GM19043 (cell line): ENCODE results near the gene HS3ST6.
"Not testable (repeated sequence)": the region's sequence is repeated elsewhere in the genome, so short reads cannot be mapped to it uniquely, and the experiment has no call there.

Source experiments
- ATAC-seq: cut with Tn5 transposase; IDR thresholded peaks from one replicate; pipeline ENCODE4 v1.9.1; 2021; ENCODE audit warnings: low read depth; ENCODE audit not compliant: unreplicated experiment

The HS3ST6 gene

DNA sequence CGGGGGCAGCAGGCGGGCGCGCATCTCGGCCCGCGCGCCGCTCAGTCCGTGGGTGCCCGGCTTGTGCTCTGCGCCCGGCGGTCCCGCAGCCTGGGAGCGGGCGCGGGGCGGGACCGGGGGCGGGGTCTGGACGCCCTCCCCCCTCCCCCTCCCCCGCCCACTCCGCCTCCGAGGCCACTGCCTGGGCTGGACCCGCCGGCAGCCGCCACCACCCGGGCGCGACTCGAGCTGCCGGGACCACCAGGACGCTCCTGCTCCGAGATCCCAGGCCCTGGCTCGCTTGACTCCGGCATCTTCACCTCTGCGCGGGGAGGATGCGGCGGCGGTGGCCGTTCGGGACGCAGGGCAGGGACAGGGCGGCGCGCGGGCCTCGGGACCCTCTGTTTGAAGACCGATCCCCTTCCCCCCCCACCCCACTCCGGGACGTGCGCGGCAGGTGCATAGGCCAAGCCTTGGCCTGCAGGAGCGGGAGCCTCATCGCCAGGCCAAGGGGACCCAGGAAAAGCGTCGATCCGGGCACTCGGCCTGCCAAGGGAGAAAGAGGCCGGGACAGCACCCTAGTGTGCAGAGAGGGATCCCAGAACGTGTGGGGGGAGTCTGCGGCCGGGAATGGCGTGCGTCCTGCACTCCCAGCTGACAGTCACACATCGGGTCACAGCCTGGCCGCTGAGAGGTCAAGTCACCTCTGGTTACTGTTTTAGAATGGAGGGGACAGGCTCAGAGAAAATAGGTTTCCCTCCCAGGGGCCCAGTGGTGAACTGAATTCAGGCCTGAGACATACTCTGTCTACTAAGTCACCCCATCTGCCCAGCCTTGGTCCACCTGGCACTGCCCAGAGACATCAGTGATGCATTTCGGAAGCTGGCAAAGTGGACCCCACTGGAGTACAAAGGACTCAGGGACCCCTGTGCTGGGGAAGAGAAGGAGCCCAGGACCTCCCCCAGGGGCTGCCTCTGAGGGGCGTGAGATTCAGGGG is at the start of gene HS3ST6:
TSS of gene HS3ST6 (minus strand) at position 65 of the 976 bp plus-strand sequence. CDS start 92 bp downstream, outside the sequence.
- ATAC-seq: no peak

DNA sequence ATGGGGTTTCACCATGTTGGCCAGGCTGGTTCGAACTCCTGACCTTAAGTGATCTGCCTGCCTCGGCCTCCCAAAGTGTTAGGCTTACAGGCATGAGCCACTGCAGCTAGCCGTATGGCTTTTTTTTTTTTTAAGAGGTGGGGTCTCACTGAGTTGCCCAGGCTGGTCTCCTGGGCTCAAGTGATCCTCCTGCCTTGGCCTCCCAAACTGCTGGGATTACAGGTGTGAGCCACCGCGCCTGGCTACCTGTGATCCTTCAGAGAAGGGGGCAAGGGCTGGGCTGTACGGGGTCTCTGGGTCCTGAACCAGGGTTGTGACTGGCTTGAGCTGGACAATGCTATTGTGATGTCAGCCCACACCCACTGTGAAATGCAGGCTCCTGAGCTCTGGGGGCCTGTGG is 48.2 kb upstream of the HS3ST6 start, which contains the start of gene RNF151:
TSS of gene RNF151 (plus strand) at position 397 of the 400 bp plus-strand sequence. CDS start 26 bp downstream, outside the sequence.
- no peak for ATAC-seq

DNA sequence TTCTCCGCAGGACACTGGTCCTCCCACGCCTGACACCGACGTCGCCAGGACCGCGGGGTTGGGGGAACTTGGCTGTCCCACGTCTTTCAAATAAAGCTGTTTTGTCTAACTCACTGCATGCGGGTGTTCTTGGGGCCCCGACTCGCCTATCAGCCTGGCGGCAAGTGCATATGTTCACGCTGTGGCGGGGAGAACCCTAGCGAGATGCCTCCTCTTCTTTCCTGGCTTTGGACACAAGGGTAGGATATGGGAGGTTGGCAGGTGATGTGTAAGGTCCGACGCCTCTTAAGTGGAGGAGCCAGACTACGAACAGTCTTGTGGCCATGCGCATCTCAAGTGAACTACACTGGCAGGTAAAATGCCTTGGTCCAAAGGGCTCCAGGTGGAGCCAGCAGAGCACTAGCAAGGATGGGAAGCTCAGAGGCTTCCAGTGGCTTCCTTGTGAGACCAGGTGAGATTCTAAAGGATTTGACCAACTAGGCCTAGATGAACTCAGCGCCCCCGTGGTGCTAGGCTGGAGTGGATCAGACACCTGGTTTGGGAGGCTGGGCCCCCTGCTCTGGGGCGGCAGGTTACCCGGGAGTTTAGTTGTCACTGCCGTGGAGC is 47.3 kb upstream of the HS3ST6 start:
- no peak for ATAC-seq

DNA sequence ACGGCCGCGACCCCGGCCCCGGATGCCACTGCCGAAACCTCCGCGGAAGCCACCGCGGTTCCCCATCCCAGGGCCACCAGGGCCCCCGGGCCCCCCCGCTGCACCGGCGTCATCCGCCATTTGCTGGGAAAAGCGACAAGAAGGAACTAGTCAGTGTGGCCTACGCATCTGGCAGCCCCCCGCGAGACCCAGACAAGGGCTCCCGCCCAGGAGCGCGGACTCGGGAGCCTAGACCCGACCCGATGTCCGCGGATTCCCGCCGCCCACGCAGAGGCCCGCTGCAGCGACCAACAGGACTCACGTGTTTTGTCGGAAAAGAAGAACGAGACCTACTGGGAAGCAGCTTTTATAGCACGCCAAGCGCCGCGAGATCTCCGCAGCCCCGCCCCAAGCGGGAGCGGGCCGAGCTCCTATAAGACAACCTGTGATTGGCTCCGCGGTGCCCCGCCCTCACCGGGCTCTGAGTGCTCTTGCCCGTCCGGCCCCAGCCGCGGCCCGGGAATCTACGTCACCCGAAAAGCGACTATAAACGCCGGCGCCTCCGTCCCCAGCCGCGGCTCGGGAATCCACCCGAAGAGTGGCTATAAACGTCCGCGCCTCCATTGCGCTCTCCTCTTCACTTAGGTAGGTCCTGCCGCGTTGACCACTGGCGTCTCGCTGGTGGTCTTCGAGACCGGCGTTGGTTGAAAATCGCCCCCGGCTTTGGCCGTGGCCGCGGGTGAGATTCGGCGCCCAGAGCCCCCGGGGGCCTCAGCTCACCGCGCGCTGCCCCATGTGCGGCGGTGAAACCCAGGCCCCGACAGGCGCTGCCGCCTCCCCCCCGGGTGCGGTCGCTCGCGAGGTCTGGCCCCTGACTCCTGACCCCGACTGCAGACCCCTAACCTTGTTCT is 46.5 kb upstream of the HS3ST6 start, which contains the start of gene RPS2:
TSS of gene RPS2 (minus strand) at position 321 of the 890 bp plus-strand sequence. CDS start at position 120, 201 bp downstream.
- peak; percentile 76 for ATAC-seq

GRCh38 chr16:1963806-1964505 is 45.7 kb upstream of the HS3ST6 start:
- ATAC-seq: peak; percentile 4

- ATAC-seq: not testable (repeated sequence)
These were observed 44.2 kb upstream of the HS3ST6 start for GRCh38 chr16:1962161-1963153.

- ATAC-seq: no peak
These were observed 43.4 kb upstream of the HS3ST6 start for GRCh38 chr16:1961651-1962067.

- no peak for ATAC-seq
These were observed 42.7 kb upstream of the HS3ST6 start for GRCh38 chr16:1960665-1961630.

GRCh38 chr16:1959269-1960039 is 41.2 kb upstream of the HS3ST6 start, which contains the start of gene NDUFB10:
Gene NDUFB10 (plus strand): TSS chr16:1959538. CDS start chr16:1959625, 87 bp downstream.
- peak; percentile 63 for ATAC-seq

GRCh38 chr16:1958715-1959268 is 40.6 kb upstream of the HS3ST6 start:
- no peak for ATAC-seq

GRCh38 chr16:1958143-1958491 is 39.9 kb upstream of the HS3ST6 start:
- not testable (repeated sequence) for ATAC-seq

DNA sequence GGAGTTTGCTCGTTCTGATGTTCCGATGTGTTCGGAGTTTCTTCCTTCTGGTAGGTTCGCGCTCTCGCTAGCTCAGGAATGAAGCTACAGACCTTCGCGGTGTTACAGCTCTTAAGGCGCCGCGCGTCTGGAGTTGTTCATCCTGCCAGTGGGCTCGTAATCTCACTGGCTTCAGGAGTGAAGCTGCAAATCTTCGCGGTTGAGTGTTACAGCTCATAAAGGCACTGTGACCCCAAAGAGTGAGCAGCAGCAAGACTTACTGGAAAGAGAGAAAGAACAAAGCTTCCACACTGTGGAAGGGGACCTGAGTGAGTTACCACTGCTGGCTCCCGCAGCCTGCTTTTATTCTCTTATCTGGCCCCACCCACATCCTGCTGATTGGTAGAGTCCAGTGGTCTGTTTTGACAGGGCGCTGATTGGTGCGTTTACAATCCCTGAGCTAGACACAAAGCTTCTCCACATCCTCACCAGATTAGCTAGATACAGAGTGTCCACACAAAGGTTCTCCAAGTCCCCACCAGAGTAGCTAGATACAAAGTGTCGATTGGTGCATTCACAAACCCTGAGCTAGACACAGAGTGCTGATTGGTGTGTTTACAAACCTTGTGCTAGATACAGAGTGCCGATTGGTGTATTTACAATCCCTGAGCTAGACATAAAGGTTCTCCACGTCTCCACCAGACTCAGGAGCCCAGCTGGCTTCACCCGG is 39.4 kb upstream of the HS3ST6 start:
- not testable (repeated sequence) for ATAC-seq

DNA sequence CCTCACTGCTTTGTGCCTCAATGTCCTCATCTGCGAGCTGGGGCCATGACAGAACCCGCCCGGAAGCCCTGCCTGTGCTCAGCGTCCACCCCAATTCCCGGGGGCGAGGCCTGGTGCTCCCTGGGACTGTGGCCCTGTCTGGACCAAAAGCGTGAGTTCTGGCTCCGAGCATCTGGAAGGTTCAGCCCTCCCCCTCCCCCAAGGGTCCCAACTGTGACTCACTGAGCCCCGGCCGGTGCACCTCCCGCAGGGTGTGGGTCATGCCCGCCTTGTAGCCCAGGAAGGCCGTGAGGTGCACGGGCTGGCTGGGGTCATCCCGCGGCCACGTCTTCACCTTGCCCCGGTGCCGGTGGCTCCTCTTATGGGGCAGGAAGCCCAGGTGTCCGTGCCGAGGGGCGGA is 35.5 kb upstream of the HS3ST6 start:
- ATAC-seq: no peak

- ATAC-seq: no peak
These were observed 32.3 kb upstream of the HS3ST6 start for GRCh38 chr16:1950559-1950958.

- ATAC-seq: no peak
These were observed 31.8 kb upstream of the HS3ST6 start for GRCh38 chr16:1950047-1950446.

- no peak for ATAC-seq
These were observed 31.3 kb upstream of the HS3ST6 start for GRCh38 chr16:1949507-1949906.
